HK-2 (cell line): Measurements from ENCODE around the gene ANKRD33B.
"Not testable (repeated sequence)": the region's sequence is repeated elsewhere in the genome, so short reads cannot be mapped to it uniquely, and the experiment has no call there.

Source experiments
- DNase-seq: peaks from one replicate; pipeline ENCODE4 v3.0.0-alpha.2; 2018; ENCODE audit not compliant: unreplicated experiment

The ANKRD33B gene

DNA sequence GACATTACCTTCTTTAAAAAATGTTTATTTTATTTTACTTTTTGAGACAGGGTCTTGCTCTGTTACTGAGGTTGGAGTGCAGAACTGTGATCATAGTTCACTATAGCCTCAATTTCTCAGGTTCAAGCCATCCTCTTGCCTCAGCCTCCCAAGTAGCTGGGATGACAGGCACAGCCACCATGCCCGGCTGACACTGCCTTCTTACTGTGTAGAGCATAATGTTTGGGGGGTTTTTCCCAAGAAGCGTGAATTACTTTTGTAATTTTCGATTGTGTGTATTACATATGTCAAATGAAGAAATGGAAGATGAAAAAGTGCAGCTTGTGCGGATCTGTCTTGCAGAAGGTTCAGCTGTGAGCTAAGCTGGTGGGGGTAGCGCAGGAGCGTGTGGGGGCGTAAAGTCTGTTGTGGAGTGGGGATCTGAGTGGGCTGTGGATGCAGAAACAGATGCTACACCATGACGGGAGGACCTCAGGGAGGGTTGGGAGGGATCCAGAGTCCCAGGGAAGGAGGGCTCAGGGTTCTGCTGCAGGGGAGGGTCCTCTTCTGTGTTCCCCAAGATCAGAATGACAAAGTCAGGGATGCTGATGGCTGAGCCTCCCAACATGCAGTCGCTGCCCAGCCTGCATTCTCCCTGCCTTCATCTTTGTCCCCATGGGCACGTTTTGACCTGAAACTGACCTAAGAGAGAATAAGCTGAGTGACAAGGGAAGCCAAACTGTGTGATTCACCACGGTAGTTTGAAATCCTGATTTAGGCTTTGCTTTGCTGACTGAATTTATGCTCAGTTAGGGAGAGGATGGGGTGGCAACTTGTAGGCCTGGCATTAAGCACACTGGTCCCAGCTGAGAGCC is 6.8 kb upstream of the ANKRD33B start:
- no peak for DNase-seq

DNA sequence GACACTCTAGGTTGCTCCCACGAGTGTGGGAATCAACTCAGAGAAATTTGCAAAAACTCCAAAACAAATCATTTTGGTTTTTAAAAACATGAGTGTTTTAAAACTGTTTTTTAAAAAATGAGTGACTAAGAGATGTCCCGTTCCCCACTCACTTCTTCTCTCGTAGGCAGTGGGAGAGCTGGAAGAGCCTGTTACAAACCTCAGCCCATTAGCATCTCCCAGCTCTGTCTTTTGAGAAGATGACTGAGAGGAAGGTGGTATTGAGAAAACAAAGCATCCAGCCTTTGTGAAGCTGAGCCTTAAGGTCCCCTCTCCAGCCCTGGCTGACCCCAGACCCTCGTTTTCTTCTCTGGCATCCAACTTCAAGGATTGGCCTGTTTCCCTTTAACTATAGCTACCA is 4.7 kb upstream of the ANKRD33B start:
- DNase-seq = no peak

DNA sequence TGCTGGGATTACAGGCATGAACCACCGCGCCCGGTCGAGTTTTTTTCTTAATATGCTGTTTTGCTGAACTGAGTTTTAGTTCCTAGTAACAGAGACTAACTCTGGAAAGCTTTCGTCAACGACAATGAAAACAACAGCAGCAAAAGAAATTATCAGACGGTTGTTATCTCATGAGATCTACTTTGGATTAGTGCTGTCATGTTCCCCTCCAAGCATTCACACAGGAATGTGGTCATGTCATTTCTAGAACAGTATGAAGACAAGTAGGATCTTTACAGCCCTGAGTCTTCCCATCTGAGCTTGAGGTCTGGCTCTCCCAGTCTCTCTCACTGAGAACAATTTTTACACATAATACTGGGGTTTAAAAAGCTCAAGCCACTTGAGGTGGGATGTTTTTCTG is 4.0 kb upstream of the ANKRD33B start:
- DNase-seq = no peak

DNA sequence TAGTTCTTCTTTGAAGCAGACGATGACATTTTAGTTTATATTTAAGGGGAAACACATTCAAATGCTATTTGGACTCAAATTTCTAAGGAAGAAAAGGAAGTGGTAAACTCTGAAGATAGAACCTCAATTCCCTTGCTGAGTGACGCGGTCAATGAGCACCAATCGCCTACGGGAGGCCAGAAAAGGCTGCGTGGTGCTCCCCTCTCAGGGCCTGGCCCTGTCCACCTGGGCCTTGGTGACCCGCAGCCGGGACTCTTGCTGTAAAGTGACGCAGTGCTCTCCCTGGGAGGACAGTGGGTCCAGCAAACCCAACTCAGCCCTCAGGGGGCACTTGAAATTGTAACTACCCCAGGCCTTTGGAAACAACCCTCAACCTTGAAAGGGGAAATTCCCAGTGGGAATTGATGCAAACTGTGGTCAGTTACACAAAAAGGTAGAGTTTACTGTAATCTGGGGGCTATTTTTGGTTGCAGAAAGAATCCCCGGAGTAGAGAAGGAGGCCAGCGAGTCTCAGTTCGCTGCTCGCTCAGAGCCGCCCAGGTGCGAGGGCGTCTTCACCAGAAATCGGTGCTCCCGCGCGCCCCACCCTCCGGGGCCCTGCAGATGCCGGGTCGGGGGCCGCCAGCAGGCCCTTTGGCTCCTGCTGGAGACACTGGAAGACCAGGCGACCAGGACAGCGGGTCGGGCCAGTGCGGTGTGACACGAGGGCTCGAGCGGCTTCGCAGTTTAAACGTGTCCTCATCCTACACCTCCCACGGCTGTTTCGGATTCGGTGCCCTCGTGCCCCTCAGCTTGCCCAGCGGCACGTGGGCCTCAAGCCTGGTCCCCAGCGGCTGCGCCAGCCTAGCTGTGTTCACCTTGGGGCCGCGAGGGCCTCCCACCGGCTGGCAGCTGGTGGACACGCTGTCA is 1.4 kb upstream of the ANKRD33B start:
- no peak for DNase-seq

DNA sequence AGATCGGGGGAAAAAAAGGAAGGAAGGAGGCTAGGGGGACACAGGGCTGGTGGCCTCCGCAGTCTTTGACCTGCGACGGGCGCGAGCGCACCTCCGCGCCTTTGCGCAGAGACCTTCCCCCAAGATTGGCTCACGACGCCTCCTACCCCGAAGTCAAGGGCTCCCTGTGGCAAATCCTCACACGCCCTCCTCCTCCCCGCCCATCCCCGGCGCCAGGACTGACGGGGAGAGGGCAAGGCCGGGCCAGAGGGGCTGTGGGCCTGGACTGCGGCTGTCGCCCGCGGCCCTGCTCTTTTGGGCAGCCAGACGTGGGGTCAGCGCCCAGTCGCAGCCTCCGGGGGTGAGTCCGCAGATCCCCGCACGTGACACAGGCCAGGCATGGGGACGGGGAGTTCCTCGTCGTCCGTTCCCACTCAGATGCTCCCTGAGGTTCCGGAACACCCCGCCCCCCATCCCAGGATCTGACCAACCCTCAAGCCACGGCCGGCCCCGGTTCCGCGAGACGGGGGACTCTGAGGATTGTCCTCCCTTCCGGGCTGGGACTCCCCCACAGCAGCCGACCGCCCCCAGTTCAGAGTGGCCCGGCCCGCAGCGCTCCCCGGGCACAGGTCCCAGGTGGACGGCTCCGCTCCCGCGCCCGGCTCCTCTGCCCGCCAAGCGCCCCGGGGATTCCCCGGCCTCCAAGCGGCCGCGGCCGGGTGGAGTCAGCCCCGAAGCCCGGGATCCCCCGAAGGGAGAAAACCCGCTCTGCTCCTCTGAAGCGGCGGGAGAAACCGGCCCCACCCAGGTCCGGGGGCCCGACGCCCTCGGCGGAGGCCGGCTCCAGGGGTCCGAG is 543 bp upstream of the ANKRD33B start:
- DNase-seq = peak; percentile 68

DNA sequence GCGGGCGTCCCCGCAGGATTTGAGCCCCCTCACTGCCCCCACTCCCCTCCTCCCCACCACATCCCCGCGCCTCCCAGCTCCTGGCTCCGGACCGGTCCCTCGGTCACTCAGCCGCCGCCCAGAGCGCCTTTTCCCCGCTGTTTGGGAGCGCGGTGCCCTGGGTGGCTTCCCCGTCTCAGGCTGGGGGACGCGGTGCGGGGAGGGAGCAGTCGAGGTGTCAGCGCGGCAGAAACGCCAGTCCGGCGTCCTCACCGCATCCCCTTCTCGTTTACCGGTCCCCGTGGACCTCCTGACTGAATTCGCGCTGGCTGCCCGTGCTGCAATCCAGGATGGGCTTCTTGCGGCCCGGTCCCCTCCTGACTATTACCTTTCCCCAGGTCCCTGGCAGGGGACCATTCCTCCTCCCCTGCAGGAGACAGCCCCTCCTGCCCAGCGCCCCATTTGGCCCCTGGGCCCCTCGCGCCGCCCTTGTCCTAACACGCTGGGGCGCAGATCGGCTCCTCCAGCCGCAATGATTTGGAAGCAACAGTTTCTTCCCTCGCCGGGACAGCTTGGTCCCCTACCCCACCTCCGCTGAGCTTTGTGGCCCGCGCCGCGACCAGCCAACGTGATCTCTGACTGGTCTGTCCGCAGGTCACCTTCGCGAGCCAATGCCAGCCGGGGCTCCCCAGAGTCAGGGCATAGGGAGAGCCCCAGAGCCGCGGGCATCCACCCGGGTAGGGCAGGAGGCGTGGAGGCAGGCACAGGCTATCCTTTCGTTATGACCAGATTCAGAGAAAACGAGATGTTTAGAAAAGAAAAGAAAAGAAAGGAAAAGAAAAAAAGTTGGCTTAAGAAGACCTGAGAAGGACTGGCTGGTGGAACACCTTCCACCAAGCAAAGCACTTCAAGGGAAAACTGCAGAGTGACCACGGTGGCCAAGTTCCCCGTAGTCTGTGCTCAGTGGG is 1.2 kb downstream of the ANKRD33B start:
- DNase-seq = peak; percentile 32

DNA sequence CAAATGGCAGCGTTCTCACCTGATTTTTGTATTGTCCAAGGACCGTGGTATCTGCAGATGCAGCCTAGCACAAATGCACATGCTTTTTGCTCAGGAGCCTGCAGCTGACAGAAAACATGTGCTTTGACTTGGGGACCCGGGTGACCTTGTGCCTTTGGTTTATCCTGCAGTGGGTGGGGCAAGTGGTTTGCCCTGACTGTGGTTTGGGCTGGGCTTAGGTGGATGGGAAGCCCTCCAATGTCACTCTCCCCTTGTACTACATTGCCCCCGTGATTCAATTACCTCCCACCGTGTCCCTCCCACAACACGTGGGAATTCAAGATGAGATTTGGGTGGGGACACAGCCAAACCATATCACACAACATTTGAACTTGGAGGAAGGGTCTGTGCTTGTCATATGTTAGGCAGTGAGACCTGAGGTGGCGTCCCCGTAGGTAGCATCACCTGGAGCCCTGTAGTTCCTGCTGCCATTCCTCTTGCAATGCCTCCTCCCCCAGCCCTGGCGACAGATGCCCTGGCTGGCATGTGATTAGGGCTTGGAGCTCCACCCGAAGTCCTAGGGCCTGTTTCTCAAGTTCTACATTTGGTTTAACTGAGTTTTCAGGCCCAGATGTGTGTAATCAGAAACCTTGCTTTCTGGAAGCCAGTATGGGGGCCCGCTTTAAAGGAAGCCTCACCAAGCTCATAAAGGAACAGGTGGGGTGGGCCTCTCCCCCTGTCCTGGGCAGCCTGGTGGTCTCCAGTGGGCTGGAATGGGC is 2.1 kb downstream of the ANKRD33B start:
- DNase-seq = no peak

DNA sequence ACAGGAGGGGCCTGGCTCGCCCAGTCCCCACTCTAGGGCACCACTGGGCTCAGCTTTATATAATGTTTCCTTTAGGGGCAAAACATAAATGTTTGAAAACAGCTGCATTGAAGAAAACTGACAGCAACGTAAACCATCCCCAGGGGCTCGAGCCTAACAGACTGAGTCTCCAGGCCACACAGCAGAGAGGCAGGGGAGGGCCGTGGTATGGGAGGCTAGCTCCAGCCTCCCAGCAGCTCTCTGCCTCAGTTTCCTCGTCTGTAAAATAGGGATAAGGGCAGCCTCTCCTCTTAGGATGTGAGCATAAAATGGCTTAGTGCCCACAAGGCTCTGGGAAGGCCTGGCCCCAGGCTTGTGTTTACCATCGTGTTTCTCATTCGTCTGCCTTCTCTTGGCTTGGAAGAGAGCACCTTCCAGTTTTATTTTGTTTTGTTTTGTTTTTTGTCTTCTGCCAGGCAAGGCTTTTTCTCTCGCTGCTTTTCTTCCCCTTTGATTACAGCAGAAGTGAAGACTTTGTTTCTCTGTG is 2.7 kb downstream of the ANKRD33B start:
- DNase-seq = no peak

DNA sequence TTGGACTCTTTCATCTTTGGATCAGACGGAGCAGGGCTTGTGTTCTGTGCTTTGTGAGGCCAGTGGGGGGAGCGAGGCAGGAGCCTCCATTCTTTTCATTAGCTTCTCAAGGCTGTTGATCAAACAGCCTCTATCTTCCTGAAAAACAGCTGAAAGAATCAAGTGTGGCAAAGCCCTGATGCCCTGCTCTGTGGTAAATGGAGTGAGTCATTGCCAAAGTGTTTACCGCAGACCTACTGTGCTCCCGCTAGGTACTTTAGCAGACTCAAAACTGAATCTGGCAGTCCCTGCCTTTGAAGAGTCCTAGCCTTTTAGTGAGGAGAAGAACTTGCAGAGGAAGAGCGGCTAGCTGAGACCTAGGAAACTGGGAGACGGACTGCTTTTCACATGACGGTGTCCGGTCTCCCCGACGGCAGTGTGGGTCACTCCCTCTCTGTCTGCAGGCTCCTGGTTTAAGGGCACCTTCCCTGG is 3.3 kb downstream of the ANKRD33B start:
- no peak for DNase-seq

DNA sequence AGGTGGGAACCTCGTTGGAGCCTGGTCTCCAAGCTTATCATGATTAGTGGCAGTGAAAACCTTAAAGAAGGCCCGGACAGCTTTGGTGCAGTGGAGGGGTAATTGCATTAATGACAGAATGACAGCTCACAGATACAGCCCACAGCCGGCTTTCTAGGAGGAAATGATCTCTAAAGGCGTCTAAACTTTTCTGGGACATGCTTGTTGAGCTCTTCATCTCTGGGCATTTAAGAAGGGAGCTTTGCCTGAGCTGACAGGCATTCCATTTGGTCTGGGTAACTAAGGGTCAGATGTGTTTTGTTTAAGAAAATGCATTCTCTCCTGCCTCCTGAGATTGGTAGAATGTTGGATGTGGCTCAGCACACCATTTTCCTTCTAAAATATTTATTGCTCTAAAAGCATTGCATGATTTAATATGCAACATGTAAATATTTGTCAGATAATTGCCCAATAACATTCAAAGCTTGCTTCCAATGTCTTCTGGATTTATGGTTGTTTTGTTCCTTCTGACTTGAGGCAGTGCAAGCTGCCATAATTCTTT is 4.0 kb downstream of the ANKRD33B start:
- DNase-seq = no peak

DNA sequence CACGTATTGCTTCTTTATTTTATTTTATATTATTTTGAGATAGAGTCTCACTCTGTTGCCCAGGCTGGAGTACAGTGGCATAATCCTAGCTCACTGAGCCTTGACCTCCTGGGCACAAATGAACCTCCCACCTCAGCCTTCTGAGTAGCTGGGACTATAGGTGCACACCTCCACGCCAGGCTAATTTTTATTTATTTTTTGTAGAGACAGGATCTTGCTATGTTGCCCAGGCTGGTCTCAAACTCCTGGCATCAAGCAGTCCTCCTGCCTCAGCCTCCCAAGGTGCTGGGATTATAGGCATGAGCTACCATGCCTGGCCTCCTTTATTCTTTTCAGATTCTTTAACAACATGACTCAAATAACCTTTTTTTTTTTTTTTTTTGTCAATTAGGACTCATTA is 6.7 kb downstream of the ANKRD33B start:
- DNase-seq = not testable (repeated sequence)

DNA sequence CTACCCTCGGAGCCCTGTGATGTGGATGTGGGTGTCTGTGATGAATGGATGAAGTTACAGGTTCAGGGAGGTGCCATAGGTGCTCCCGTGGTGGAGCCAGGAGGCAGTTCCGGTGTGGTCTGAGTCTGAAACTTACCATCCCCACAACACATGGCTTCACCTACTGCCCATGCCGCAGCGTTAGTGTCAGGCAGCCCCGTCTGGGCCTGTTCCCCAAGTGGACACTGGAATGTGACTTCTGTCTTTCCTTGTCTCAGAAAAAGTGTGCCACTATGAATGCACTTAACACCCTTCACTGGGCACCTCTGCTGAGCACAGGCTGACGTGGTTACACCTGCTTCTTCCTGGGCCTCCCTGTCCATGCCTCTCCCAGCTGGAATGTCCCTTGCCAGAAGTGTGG is 8.6 kb downstream of the ANKRD33B start:
- DNase-seq = no peak

DNA sequence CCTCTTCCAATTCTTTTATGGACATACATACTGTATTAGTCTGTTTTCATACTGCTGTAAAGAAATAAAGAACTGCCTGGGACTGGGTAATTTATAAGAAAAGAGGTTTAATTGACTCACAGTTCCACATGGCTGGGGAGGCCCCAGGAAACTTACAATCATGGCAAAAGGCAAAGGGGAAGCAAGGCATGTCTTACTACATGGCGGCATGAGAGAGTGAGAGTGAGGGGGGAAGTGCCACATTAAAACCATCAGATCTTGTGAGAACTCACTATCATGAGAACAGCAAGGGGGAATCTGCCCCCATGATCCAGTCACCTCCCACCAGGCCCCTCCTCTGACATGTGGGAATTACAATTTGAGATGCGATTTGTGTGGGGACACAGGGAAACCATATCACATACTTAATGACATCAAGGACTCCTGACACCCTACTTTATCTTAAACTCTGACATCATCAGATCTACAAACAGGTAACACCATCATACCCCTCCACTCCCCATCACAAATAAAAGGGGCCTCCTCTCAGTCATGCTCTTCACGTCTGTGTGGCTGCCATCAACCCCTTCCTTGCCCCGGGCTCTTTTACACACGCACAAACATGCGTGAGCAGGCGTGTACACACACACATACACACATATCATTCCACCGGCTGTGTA is 9.7 kb downstream of the ANKRD33B start:
- DNase-seq = no peak

DNA sequence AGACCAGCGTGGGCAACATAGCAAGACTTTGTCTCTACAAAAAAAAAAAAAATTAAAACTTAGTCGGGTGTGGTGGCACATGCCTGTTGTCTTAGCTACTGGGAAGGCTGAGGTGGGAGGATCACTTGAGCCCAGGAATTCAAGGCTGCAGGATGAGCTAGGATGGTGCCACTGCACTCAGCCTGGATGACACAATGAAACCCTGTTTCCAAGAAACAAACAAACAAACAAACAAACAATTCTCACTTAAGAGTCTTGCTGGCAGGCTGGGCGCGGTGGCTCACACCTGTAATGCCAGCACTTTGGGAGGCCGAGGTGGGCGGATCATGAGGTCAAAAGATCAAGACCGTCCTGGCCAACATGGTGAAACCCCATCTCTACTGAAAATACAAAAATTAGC is 11.0 kb downstream of the ANKRD33B start:
- DNase-seq = not testable (repeated sequence)

DNA sequence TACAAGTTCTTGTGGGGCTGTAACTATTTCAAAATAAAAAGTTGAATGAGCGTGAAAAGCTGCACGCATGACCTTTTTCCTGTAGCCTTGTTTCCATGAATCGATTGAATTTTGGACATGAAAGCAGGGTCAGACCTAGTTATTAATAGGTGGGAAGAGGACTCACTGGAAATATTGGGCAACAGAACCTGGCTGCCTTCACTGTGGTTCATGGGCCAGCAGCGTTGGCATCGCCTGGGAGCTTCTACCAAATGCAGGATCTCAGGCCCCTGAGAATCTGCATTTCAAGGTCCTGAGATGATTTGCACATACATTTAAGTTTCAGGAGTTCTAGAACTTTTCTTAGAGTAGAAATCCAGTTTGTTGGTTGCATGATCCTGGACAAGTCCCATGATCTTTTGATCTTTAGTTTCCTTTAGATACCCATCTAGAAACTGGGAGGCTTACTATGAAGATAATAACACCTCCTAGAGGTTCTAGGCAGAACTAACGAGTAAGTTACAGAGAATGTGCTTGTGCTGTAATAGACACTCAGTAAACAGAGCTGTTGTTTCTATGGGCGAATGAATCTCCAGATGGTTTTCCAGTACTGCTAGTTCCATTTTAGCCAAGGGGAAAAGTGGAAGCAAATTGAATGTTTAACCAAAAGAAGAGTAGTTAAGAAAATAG is 12.4 kb downstream of the ANKRD33B start:
- DNase-seq = no peak

DNA sequence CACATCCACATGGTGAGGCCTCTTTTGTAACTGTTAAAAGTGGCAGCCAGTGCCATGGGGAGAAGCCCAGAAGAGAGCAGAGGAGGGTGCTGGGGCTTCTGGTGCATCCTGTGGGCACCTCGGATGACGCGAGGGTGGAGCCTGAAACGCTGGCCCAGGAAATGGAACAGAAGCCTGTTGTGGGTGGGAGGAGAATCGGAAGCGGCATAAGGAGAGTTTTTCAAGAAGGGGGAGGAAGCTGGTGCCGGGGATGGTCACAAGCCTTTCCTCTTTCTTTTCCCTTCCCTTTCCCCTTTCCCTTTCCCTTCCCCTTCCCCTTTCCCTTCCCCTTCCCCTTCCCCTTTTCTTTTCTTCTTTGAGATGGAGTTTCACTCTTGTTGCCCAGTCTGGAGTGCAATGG is 12.9 kb downstream of the ANKRD33B start:
- DNase-seq = no peak

DNA sequence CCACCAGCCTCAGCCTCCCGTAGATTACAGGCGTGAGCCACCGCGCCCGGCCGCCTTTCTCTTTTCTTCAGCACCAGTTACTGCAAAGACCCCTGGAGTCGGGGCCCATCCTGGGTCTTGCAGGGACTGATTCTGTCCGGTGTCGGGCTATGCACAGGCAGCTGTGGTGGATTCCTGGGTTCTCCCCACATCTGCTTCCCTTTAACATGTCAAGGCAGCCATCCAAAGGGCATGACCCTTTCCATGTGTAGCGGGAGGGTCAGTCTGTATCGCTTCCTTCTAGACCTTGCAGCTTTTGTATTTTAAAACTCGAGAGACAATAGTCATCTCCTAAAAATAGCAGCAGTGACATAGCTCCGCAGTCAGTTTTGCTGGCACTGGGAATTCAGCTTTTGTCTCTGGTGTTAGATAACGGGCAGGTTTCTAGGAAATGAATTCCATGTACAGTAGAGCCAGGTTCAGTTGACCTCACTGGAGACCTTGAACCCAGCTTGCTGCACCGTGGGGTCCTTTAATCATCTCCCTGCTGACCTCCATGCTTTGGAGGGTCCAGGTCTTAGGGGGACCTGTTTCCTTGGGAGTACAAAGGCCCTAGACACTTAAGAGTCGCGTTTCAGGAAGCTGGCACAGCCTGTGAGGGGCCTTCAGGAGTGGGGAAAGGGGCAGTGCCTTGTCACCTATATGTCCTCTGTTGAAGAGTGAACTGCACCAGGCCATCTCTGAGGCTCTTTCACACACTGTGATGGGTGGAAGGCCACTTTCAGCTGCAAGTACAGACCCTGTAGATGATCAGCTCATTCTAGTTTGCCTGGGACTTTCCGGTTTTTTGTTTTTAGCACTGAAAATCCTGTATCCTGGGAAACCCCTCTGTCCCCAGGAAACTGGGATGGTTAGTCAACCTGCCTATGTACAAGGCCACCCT is 13.8 kb downstream of the ANKRD33B start:
- DNase-seq = no peak
